Stimulated activated CD4-positive, alpha-beta T cell treated with anti-CD3 and anti-CD28 coated beads, Interleukin-12 subunit alpha, Interleukin-12 subunit beta, amount 100 ng/mL, for 48 hours (primary cell): ENCODE measurements around the gene TBPL1.

Experiments used
- DNase-seq, 3 donors: peaks; one replicate each; pipeline ENCODE4 v3.0.0-alpha.2; 2020; ENCODE audit warnings: low read depth in 2 of 3, low spot score in 1 of 3

The TBPL1 gene

GRCh38 chr6:134005800-134006199, 52.8 kb downstream of the TBPL1 start:
- no peak for DNase-seq

- DNase-seq = no peak
Observed at GRCh38 chr6:134007077-134007476, 54.1 kb downstream of the TBPL1 start.

DNA sequence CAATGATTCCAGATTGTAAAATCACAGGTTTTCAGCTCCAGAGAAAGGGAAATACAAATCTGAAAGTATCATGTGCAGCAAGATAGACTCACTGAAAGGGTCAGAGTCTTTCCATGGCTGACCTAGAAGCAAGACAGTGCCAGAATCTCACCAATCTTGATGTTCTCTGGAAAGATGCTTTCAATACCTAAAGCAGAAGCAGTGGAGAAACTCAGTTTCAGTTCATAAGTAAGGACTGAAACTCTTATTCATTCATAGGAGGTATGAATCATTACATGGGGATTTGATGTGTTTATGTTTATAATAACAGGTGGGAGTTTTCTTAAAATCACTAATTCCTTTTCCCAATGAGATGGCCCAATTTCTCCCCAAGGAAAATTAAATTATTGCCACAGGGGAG, 56.9 kb downstream of the TBPL1 start:
- no peak for DNase-seq

GRCh38 chr6:134010400-134010799, 57.4 kb downstream of the TBPL1 start:
- DNase-seq = no peak

DNA sequence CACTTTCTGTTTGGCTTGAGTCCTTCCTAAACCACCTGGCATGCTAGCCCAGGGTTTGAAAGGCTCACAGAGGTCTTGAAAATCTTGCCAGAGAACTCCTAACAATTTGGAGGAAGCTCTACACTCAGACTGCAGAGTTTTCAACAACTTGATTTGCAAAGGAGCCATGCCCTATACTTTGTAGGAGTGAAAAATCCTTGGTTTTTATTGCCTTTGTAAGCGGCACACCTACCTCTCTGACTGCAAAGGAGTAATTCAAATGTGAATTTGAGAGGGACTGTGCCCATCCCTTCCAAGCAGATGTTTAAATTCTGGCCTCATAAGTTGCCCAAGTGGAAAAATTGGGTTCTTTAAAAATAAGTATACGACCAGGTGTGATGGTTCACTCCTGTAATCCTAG, 58.0 kb downstream of the TBPL1 start:
- DNase-seq = no peak

DNA sequence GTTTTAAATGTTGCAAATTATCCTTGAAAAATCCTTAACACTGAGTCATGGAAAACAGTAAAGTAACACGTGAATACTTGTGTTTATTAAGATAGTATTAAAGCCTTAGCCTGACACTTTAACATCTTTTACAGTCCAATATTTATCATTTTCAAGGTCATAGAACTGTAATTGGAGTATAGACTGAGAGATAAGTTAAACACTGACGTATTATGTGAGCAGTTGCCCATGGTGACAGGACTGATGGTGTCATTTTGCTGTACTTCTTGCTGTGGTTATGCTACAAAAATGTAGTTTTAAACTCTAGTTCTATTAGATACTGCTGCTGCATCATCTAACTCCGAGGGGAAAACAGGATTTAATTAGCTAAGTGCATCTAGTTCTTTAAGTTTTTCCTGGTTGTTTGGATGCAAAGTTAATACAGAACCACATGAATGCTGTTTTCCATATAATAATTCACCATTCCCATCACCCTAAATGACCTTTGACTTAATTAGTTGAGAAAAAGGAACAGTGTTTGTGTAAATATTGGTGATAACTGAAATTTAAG, 61.6 kb downstream of the TBPL1 start:
- no peak for DNase-seq

DNA sequence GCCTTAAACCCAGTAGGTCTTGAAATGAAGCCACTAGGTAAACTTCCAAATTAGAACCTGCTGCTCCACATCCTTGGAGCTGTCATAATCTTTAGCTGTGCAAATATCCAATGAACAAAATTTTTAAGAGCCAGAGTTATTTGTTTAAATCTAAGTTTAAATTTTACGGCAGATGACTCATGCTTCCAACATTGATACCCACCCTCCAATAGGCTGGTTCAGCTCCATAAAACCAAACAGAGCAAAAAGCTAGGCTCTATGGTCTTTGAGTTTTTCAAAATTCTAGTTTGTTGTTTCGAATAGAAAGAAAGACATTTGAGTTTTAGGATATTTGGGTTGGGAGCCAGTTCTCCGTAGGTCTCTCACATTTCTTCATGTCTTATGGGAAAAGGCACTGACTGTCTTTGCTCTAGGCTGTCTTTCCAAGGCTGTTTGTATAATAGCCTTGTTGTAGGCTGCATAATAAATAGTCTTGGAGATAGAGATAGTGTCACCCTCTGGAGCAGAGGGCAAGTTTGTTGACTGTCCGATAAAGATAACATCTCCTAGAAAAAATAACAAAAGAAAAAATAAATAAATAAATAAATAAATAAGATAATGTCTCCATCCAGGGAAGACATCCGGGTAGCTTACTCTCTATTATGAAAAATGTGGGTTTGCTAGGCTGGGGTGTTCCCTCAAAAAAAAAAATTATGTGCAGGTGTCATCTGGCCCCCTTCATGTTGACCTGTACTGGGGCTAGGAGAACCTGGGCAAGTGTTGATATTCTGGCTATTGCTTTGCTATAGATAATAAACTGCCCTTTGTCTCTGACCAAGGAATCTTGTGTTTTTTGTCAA, 62.9 kb downstream of the TBPL1 start:
- DNase-seq = no peak

DNA sequence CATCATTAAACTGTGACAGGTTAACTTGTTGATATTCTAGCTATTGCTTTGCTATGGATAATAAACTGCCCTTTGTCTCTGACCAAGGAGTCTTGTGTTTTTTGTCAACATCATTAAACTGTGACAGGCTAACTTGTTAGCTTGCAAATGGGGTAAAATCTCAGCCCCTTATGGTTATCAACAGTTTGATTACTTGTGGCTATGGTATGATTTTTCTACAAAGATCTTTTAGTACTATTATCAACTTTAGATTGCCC, 63.5 kb downstream of the TBPL1 start:
- DNase-seq = no peak

- no peak for DNase-seq
Observed at GRCh38 chr6:134020071-134020470, 67.0 kb downstream of the TBPL1 start.

GRCh38 chr6:134020543-134020942, 67.5 kb downstream of the TBPL1 start:
- no peak for DNase-seq

DNA sequence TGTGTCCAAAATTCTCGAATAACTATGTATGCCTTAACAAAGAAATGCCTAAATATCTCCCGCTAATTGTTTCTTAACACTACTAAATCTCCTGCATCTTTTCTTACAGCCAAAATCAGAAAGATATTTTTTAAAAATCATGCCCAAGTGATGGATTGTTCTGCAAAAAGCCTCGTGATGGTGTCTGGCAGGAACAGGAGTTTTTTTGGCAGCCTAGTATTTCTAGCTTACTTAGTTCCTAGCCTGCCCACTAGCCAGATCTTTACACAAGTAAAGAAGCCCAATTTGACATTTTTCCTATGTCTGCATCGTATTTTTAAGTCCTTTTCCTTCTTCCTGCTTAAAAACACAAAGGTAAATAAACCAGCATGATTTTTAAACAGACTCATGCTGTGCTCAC, 67.9 kb downstream of the TBPL1 start:
- no peak for DNase-seq

- DNase-seq = no peak
Observed at GRCh38 chr6:134021396-134022122, 68.5 kb downstream of the TBPL1 start.

DNA sequence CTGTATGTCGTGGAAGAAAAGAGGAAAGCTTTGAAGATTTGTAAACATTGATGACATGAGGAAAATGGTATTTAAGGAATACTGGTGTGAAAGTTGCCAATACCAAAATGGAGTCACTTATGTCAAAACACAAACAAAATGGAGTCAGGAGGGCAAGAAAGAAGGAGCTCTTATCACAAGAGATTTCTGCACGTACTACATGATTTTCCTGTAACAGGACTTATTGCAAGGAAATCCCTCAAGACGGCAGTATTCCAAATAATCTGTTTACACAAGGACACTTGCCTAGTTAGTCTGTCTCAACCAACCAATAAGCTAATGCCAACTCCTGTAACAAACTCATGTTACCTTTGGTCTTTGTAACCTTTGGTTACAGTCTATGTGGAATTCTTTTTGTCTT, 69.6 kb downstream of the TBPL1 start:
- no peak for DNase-seq

GRCh38 chr6:134026597-134026996, 73.6 kb downstream of the TBPL1 start:
- DNase-seq = no peak

DNA sequence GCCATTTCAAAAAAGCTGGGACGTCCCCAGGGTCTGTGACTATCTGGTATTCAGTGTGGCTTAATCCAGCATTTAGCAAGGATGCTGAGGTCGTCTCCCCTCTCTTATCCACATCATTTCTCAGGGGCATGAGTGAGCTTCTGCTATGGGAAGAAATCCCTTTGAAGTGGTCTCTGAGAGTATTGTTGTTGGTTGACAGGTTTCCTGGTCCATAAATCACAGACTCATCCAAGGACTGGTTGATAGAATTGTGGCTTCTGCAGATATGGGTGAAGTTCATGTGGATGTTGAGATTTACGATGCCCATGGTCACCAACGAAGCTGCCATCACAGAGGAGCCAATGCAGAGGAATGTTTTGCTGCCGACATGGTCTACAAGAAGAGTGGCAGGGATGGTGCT, 75.4 kb downstream of the TBPL1 start:
- no peak for DNase-seq

DNA sequence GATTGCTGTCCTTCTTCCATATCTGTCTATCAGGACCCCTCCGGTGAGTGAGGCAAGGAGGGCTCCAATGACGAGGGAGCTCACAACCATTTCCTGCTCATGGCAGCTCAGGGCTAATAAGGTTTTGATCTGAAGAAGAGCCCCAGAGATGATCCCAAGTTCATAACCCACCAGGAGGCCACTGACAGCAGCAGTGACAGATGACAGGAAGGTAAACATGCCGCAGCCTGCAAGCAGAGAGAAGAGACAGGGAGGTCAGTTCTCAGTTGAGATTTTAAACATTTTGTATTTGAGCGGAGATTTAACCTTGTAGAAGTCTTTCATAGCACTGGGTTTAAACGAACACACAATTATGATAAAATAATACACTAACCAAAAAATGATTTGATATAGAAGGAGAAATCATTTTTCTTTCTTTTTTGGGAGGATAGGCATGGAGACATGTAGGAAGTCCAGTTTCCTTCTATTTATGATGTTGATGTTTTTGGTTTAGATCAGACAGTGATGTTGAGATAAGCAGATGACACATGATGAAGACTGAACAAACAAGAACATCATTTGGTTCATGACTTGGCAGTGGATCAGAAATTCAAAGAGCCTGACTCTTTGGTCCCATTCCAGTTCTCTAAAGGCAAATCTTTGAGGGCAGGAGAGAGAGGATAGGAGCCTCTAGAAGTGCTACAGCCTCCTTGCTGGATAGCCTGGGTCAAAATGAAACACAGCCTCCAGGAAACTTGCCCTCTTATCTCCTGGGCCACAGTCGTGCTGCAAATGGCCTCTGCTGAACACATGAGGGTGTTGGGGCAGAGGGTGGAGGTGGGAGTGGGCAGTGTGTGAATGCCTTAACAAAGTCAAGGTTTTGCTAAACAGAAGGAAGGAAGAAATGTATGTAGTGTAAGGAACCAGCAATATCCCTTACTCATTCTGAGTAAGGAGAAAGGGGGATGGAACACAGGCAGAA, 76.8 kb downstream of the TBPL1 start:
- no peak for DNase-seq

GRCh38 chr6:134031696-134032255, 78.8 kb downstream of the TBPL1 start:
- no peak for DNase-seq

DNA sequence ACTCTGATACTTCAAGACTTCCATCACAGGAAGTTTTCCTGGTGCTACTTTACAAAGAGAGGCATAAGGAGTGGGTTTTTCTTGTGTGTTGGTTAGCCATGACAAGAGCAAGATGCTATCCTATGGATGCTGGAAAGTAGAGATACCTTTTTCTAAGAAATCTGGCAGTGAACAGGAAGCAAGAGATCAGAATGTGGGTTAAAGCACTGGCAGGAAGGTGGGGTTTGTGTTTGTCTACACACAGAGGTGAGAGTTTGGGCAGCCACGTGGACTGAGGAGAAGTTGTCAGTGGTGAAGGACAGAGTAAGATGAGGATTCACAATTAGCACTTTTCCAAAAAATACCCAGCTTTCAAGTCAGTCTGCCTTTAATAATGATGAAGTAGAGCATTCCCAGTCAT, 81.5 kb downstream of the TBPL1 start:
- DNase-seq = no peak

- no peak for DNase-seq
Observed at GRCh38 chr6:134034961-134035822, 82.2 kb downstream of the TBPL1 start.

- peak in 1 of 3 donors; percentile 11 for DNase-seq
Observed at GRCh38 chr6:134035823-134036296, 82.8 kb downstream of the TBPL1 start.
